SKM-1 treated with dmso at 0.1 percent for 144 hours (cell line): ENCODE measurements around the gene AFAP1L2.

ENCODE experiments used
- DNase-seq: peaks from one replicate; lab custom pipeline; 2025; ENCODE audit not compliant: unreplicated experiment; lab: John Stamatoyannopoulos, UW

The AFAP1L2 gene

DNA sequence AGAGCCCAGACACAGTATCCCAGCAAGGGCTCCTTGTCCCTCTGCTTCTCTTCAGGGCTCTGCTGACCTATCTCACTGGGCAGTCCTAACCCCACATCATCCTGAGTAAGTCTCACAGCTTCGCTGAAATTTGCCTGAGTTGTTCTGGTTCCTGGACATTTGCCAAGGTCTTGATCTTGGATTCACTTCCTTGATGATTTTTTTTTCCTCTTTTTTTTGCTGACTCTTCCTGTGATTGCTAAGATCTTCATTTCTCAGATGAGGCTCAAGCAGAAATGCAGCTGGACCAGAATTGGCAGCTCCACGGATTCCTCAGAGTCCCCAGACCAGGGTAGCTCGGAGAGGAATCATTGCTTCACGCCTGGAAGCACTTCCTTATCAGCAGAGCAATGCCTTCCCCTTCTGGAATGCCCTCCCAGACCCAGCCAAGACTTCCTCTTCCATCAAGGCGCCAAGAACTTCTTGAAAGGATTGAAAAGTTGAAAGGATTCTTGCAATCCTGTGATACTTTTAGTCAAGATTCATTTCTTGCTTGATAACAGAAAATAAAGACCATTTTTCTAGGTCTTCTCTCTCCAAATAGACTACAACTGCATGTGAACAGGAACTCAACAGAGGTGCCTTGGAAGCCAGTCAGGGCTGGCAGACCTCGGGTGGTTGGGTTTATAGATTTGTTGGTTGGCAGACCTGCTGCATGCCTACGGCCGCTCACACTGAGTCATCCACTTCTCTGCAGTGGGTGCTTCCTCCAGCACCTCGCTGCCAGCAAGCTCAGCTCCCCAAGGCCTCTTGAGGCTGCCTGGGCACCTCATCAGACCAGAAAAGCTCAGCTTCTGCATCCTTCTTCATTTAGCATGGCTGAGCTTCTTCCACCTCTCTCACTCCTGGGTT lies 8.8 kb upstream of the AFAP1L2 start:
- DNase-seq, result no peak

DNA sequence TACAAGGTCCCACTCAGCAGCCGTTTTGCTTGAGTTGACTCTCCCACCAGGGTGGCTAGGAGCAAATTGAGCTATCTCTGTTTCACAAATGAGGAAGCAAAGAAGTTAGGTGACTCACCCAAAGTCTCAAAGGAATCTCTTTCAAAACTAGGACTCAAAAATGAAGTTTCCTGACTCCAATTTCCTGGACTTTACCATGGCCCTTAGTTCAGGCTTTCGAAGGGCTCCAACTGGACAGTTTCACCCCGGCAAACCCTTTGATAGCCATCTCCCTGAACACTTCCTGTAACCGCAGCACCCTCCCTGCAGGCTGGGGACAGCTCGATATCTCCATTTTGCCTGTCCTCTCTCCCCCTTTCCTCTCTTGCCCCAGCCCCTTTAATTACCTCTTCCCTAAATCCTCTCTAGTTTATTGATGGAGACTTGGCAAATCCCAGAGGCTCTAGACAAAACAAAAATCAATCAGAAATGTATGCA lies 4.7 kb upstream of the AFAP1L2 start:
- DNase-seq, result no peak

DNA sequence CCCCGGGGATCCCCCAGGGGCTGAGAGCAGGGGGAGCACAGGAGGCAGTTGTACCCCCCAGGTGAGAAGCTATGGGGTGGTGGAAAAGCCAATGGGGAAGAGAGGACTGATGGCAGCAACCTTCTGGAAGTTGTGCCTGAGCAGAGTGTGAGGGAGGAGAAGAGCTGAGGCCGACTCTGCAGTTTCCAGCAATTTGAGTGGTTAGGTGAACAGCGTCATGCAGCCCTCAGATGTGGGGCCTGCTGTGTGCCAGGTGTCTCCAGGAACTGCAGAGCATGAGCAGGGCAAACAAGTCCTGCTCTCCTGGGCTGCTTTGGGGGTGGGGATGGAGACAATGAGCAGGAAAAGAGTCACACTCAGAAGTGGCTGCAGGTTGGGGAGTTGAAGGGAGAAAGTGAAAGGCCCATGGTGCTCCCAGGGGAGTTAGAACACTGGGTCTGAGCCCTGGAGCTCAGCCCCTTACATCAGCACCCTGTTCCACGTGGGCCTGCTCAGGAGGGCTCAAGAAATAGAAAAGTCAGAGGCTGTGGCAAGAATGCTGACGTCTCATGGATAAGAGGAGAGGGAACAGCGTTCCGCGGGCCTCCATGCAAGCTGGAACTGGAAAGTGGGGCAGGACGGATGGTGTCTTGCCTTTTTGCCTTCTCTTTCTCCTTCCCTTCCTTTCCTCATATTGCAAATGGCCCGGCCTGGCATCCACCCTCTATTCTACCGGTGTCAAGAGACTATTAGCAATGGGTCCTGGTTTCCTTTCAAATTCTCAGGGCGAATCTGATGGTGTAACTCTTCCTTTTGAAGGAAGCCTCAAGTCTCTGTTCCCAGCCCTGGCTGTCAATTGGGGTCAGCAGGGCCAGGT lies 4.0 kb upstream of the AFAP1L2 start:
- DNase-seq, result no peak

DNA sequence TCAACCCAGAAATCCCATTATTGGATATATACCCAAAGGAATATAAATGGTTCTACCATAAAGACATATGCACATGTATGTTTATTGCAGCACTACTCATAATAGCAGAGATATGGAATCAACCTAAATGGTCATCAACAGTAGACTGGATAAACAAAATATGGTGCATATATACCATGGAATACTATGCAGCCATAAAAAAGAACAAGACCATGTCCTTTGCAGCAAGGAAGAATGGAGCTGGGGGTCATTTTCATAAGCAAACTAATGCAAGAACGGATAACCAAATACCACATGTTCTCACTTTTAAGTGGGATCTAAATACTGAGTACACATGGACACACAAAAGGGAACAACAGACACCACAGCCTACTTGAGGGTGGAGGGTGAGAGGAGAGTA lies 2.2 kb upstream of the AFAP1L2 start:
- DNase-seq, result no peak

DNA sequence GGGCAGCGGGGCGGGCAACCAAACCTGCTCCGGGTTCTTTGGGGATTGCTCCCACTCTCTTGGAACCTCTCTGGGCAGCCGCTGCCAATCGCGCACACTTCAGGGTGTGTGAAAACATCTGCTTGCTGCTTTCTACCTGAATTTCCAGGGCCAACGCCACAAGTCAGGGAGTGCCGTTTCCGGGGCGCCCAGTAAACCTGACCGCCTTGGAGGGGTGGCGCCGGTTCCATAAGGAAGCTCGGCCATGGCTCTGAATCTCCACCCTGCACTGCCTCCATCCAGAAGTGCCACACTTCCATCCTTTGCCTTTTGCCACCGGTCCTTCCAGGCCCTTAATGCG lies 679 bp upstream of the AFAP1L2 start:
- no peak for DNase-seq

DNA sequence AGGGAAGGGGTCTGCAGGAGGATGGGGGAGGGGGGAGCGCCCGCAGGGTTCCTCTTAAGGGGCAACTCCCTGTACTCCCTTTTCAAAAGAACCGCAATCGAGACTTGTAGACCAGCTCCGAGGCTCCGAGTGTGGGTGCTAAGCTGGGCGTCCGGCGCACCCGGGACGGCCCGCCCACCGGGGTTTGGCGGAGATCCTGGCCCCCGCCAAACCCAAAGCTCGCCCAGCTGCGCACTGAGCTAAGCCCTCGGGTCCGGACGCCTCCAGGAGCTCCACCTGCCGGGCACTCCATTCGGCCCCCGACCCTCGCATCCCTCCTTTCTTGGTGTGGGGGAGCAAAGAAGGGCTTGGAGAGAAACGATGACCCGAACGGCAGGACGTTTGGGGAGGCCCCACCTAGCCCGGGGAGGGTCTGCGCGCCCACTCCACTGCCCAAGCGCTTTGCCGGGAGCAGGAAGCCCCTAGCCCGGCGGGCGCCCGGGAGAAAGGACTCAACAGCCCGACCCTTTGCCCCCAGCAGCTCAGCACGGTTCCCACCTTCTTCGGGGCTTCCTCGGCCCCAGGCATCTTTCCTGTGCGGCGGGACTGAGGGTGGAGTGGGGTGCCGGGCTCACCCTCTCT lies 651 bp downstream of the AFAP1L2 start:
- no peak for DNase-seq

DNA sequence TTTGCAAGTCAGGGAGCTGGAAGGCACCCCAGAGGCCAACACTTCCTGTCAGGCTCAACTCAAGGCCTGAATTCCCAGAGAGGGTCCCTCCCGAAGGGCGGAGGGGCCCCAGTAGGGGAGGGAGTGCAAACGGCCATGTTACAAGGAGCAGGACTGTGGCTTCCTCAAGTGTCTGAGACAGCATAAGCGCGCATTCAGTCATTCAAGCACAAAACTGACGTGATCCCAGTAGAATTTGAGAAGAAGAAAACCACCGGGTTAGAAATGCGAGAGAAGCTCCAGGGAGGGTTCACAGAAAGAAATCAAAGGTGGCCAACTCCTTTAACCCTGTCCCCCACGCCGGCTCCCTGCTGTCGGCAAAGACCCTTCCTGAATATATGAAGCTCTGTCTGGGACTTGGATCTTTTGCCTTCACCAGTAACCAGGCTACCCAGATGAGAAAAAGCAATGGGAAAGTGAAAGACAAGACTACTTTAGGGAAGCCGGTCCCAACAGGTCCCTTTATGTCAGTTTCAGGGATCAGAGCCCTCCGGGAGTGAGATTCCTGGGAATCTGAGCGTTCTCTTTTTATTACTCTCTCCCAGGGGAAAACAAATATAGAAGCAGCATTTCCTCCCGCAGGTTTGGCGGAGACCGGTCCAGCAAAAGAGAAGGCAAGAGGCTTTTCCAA lies 1.3 kb downstream of the AFAP1L2 start:
- DNase-seq, result no peak

DNA sequence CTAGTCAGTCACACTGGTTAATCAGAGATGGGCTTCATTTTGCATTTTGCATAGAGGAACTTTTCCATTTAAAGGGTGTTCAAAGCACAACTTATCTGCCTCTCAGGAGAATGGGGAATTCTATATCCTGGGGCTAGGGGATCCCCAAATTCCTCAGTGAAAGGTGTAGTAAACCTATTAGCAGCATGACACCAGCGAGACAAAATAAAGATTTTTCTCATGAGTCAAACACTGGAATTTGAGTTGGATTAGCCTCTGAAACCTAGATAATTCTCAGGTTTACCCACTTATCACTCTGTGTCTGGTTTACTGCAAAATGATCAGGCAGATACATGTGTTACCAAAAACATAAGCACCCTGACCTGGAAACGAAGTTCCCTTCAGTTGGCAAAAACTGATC lies 2.1 kb downstream of the AFAP1L2 start:
- no peak for DNase-seq

DNA sequence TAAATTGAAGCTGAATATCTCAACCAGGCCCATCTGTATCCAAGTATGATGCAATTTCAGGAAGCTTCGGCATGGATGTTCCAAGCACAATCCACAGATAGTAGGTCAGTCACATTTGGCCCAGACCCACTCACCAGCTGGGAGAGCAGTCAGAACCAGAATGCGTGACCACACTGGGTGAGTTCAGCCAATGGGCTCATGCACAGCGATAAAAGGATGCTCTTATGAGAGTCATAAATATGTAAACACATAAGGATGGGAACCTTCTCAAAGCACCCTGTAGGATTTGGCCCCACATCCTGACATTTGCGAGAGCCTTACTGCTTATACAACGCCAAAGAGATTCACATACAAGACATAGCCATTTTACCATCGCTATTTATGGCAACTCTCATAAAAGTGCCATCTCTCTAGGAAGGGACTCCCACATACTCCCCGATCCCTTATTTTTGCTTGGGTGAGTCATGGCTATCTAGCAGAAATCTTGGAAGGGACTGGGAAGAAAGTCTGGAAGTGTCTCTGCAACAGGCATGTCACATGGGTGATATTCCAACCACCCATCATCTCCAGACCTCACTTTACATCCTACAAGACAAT lies 3.0 kb downstream of the AFAP1L2 start:
- DNase-seq, result no peak

DNA sequence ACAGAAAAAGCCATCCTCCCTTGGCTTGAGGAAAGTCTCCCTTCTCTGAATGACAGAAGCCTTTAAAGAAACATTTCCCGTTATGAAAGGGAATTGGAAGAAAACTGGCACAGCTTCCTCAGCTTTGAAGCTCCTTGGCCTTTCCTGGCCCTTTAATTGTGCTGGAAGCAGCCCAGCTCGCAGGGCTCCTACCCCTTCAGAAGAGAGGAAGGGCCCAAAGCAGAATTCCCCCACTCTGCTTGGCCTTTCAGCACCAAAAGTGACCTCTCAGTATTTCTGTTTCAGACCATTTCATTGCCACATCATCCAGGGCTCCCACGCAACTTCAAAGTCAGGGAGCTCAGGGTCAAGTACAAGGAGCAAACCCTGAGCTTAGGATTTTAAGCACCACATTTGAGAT lies 4.2 kb downstream of the AFAP1L2 start:
- no peak for DNase-seq

DNA sequence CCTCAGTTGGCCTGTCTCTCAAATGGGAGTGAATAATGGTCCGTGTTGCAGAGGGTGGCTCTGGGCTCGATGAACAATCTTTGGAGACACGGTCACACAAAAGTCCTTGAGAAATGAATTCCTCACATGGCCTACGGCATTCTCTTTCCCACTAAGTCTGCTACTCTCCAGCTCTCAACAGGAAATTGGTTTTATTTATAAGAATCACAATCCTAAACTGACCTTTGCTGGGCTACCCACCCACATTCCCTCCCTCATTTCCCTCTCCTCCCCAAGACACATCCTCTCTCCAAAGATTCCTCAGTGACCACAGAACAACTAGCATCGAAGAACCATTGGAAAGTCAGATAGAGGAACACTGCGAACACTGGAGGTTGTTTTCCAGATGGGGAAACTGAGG lies 4.7 kb downstream of the AFAP1L2 start:
- no peak for DNase-seq

DNA sequence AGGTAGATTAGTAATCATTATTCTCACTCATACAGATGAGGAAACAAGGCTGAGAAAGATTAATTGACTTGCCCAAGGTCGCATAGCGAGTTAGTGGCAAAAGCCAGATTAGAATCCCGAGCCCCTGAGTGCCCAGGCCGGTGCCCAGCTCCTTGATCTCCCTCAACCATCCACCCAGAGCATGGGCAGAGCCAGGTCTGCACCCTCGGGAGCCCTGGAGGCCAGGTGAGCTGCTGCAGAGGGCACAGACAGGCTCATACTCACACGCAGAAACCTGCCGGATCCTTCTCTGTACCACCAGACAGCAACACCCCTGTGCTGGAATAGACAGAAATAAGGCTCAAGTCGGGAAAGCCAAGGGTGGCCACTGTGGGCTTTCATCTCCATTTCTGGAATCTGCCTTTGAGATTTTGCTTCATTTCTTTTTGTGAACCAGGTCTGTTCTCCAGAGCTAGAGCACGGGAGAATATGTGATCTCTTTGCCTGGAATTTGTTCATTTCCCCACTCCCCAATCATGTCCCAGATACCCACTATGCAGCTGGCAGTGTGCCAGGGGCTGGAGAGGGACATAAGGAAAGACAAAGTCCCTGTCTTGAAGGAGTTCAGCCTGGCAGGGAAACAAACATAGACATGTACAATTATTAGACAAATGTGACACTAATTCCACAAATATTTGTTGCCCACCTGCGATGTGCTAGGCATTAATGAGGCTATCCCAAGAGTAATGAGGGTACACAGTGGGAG lies 5.5 kb downstream of the AFAP1L2 start:
- DNase-seq, result no peak

DNA sequence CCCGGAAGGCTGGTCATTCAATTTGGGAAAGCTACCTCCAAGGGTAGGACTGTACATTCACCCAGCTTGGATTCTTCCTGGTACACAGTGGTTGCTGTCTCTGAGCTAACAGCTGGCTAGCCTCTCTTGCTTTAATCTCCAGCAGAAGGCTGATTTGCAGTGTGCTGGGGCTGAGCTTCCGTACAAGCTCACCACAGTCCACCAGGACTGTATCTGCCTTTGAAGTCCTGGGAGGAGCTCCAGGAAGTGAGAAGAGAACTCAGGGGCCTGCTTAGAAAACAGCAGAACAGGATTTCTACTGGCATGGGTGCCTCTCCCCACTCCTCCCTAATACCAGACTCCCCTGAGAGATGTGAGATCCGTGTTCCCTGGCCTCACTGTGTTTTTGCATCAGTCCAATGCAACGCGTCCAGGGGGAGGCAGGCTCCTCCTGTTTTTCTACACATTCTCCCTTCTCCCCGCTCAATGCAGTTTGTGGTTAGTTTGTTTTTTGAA lies 6.6 kb downstream of the AFAP1L2 start:
- no peak for DNase-seq

DNA sequence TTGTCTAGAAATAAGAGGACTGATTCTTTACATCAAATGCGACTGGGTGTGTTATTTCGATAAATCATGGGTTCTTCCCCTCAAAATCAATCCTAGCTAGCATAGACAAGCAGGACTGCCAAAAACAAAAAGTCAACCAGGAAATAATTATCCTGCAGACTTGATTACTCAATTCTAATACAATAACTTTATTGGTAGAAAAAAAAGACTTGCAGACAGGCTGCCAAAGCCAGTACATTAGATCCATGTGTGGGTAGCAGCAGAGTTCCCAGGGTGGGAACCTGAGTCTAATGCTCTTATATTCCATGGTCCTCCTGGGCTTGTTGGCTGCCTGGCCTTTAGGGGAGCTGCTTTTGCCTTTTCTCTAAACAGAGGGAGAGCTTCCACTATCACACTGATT lies 7.8 kb downstream of the AFAP1L2 start:
- no peak for DNase-seq

DNA sequence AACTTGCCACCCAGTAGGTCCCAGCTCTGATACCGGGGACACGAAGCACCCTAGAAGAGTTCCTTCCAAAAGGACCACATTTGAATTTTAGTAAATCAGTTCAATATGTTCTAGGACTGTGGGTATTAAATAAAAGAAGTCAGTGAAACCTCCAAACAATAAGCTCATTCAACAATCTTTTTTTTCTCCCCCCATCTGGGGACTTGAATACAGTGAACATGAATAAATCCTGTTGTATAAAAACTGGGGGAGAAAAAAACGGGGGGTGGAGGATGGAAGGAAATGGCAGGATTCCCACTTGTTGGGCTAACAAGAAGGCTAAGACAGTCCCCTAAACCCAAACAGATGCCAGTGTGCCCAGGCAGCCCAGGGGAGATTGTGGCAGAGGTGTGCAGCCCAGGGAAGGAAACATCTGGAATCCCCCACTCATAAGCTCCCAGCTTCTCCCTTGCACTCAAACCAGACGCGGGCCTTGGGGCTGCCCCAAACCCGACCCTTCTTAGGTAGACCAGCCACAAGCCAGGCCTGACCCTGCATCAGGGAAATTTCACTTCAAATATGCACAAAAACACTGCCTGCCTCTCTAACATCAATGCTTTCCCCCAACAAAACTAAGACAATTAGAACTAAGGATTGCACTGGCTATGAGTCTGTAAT lies 8.8 kb downstream of the AFAP1L2 start:
- no peak for DNase-seq

DNA sequence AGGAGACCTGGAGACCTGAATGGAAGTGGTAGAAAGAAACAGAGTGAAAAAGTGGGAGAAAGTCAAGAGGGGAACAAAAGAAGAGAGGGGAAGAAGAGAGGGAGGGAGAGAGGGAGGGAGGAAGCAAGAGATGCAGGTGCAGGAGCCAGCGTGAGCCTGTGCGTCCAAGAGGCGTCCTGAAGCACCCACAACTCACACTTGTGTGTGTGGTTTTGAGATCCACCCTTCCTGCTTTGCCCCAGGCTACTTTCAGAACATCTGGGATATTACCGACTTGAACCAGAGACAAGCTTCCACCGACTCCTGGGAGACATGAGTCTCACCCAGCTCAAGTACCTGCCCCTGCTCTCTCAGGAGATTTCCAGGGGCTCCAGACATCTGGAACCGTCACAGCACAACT lies 9.8 kb downstream of the AFAP1L2 start:
- no peak for DNase-seq

DNA sequence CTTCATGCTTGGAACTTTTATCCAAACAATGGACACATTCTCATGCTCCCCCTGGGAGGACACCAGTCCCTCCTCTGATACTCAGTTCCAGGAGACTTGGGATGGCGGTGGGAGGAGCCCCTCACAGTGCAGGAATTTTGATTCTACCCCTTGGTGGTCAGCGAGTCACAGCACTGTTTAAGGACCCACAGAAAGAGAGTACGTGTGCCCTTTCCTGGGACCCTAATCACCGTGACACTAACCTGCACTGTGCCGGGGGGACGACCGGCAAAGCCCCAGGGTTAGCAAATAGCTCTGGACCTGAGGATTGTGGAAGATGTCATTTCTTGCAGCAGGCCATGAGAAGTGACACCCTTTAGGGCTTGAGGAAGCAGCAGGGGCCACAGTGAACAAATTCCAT lies 10.4 kb downstream of the AFAP1L2 start:
- no peak for DNase-seq

DNA sequence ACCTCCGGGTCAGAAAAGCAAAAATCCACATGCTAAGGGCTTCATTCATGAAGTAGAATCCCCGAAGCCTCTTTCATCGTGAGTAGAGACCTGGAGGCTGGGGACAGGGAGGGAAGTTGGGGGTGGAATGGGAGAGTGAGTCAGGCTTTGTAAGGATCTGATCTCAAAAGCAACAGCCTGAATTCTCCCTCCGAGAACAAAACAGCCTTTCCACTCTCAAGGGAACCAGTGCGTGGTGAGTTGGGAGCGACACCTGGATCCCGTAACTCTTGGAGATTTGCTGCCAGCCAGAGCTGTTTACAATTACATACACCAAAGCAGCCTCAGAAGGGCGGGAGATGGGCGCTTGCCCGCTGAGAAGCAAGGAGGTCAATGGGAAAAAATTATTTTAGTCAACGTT lies 10.8 kb downstream of the AFAP1L2 start:
- DNase-seq, result no peak

DNA sequence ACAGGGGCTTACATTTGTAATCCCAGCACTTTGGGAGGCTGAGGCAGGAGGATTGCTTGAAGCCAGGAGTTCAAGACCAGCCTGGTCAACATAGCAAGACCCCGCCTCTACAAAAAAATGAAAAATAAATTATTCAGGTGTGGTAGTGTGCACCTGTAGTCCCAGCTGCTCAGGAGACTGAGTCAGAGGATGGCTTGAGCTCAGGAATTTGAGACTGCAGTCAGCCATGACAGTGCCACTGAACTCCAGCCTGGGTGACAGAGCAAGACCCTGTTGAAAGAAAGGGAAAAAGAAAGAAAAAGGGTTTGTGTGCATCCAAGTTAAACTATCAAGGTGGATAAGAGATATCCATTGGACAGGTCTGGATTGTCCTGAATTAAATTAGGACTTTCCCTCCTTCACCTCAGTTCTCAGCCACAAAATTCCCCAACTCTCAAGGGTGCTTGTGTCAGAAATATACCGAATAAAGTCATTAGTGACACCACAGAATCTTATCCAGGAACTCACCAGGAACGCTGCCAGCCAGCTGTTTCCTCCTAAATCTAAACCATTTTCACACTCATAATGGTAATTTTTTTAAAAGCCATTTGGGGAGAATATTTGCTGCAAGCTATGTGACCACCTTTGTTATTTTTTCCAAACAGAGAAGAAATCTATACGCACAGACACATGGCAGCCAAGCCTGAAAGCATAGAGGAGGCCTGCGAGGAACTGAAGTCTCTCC lies 12.0 kb downstream of the AFAP1L2 start:
- no peak for DNase-seq
